H1 (cell line): ENCODE measurements around the gene BRD7. TPM values are rescaled to one million over a fixed set of nuclear protein-coding genes. Genes with fewer than 3 reads are reported as not detected.

Source experiments
- CTCF ChIA-PET: fragments of 300-600 bp; sonication (Branson Sonifier 250); formaldehyde crosslinking; loops from one replicate; lab custom pipeline; 2021; ENCODE audit not compliant: partially characterized antibody; lab: Charles Lee
- POLR2A ChIA-PET: fragments of 300-600 bp; sonication (Branson Sonifier 250); formaldehyde crosslinking; loops from one replicate; lab custom pipeline; 2021; ENCODE audit warnings: inconsistent platforms; ENCODE audit not compliant: partially characterized antibody; lab: Charles Lee
- DNase-seq, 2 experiments: peaks; one replicate each; pipeline versions ENCODE4 v3.0.0 to v3.0.0-alpha.2; 2010 to 2022; ENCODE audit warnings: low spot score in 2 of 2, low read depth in 1 of 2, mixed read lengths in 1 of 2
- FAIRE-seq: peaks from 2 replicates; lab custom pipeline; 2011; peaks lifted over from hg19 to GRCh38; lab: Jason Lieb, UNC
- H2AFZ ChIP-seq: 2 replicates; pipeline ENCODE4 v1.8.1; 2012; ENCODE audit warnings: low read length, inconsistent platforms
- H2AK5ac ChIP-seq: 2 replicates; pipeline ENCODE4 v1.6.1; 2013; ENCODE audit warnings: low read depth, low read length
- H2BK120ac ChIP-seq: replicated peaks from 2 replicates; pipeline ENCODE3; 2013; ENCODE audit warnings: low read depth, low read length, inconsistent platforms
- H2BK12ac ChIP-seq: 2 replicates; pipeline ENCODE4 v1.6.1; 2013; ENCODE audit warnings: low read depth, low read length
- H2BK15ac ChIP-seq: 2 replicates; pipeline ENCODE4 v1.6.1; 2013; ENCODE audit warnings: low read length
- H2BK20ac ChIP-seq: 2 replicates; pipeline ENCODE4 v1.6.1; 2013; ENCODE audit warnings: low read length
- H2BK5ac ChIP-seq: 2 replicates; pipeline ENCODE4 v1.6.1; 2013; ENCODE audit warnings: low read depth, low read length
- H3K14ac ChIP-seq: 2 replicates; pipeline ENCODE4 v1.6.1; 2013; ENCODE audit warnings: inconsistent platforms; ENCODE audit not compliant: insufficient read length
- H3K18ac ChIP-seq: 2 replicates; pipeline ENCODE4 v1.6.1; 2013; ENCODE audit warnings: low read length; ENCODE audit errors: extremely low read depth
- H3K23ac ChIP-seq: 2 replicates; pipeline ENCODE4 v1.6.1; 2013; ENCODE audit warnings: inconsistent platforms; ENCODE audit not compliant: insufficient read length
- H3K23me2 ChIP-seq: 2 replicates; pipeline ENCODE4 v1.6.1; 2013; ENCODE audit warnings: low read depth, low read length
- H3K27ac ChIP-seq: 2 replicates; pipeline ENCODE4 v1.6.1; 2011; ENCODE audit warnings: low read depth, low read length, inconsistent platforms
- H3K27me3 ChIP-seq, 4 experiments: replicated peaks in 1 of 4; 1 replicate in 1 of 4; 2 replicates in 3 of 4; pipeline versions ENCODE4 v1.6.1 to v1.8.1; 2011 to 2013; ENCODE audit warnings: low read length in 3 of 4, mild to moderate bottlenecking in 3 of 4, inconsistent platforms in 2 of 4, mixed read lengths in 2 of 4, moderate library complexity in 1 of 4; ENCODE audit not compliant: control insufficient read depth in 3 of 4, insufficient read depth in 3 of 4; ENCODE audit errors: extremely low read depth in 1 of 4
- H3K36me3 ChIP-seq, 4 experiments: 2 replicates each; pipeline versions ENCODE4 v1.6.1 to v1.8.1; 2011 to 2013; ENCODE audit warnings: mild to moderate bottlenecking in 4 of 4, low read length in 3 of 4, moderate library complexity in 2 of 4, control low read depth in 1 of 4, inconsistent platforms in 1 of 4; ENCODE audit not compliant: insufficient read depth in 4 of 4, control insufficient read depth in 2 of 4
- H3K4ac ChIP-seq: replicated peaks from 2 replicates; pipeline ENCODE3; 2013; ENCODE audit warnings: low read length, low read depth, mixed read lengths, inconsistent platforms; ENCODE audit not compliant: insufficient read length
- H3K4me1 ChIP-seq, 4 experiments: replicated peaks in 1 of 4; 1 replicate in 1 of 4; 2 replicates in 3 of 4; pipeline versions ENCODE4 v1.6.1 to v1.8.1; 2011 to 2013; ENCODE audit warnings: low read length in 3 of 4, inconsistent platforms in 2 of 4, mixed read lengths in 1 of 4; ENCODE audit not compliant: insufficient read depth in 4 of 4, control insufficient read depth in 3 of 4
- H3K4me2 ChIP-seq, 2 experiments: 2 replicates each; pipeline versions ENCODE4 v1.6.1 to v1.8.1; 2011 to 2013; ENCODE audit warnings: low read depth in 2 of 2, low read length in 2 of 2, control low read depth in 1 of 2, inconsistent platforms in 1 of 2, mild to moderate bottlenecking in 1 of 2; ENCODE audit not compliant: insufficient read depth in 1 of 2
- H3K4me3 ChIP-seq, 4 experiments: fragments of 200-600, 300-600 bp in 1 of 4; sonication (generic), shearing (Covaris generic), sonication (Bioruptor Twin) in 1 of 4; 2 replicates each; pipeline versions ENCODE4 v1.5.1 to v1.8.1; 2011 to 2016; ENCODE audit warnings: low read length in 4 of 4, low read depth in 3 of 4, control low read depth in 2 of 4, inconsistent platforms in 2 of 4, mild to moderate bottlenecking in 2 of 4, mixed read lengths in 1 of 4, moderate library complexity in 1 of 4; ENCODE audit not compliant: insufficient read depth in 2 of 4; ENCODE audit errors: extremely low read depth in 1 of 4
- H3K56ac ChIP-seq: replicated peaks from 2 replicates; pipeline ENCODE3; 2013; ENCODE audit warnings: low read depth, mild to moderate bottlenecking, mixed read lengths, low read length, inconsistent platforms; ENCODE audit not compliant: insufficient read length
- H3K79me1 ChIP-seq: 2 replicates; pipeline ENCODE4 v1.6.1; 2013; ENCODE audit warnings: low read depth, low read length, control low read depth
- H3K79me2 ChIP-seq, 2 experiments: 2 replicates each; pipeline versions ENCODE4 v1.6.1 to v1.8.1; 2012 to 2013; ENCODE audit warnings: low read length in 2 of 2, mild to moderate bottlenecking in 2 of 2, inconsistent platforms in 1 of 2; ENCODE audit not compliant: insufficient read depth in 2 of 2, control insufficient read depth in 1 of 2
- H3K9ac ChIP-seq, 4 experiments: replicated peaks in 1 of 4; 1 replicate in 1 of 4; 2 replicates in 3 of 4; pipeline versions ENCODE4 v1.6.1 to v1.8.1; 2011 to 2013; ENCODE audit warnings: low read depth in 3 of 4, low read length in 3 of 4, control low read depth in 2 of 4, mild to moderate bottlenecking in 2 of 4, moderate library complexity in 2 of 4, inconsistent platforms in 1 of 4; ENCODE audit errors: extremely low read depth in 1 of 4
- H3K9me3 ChIP-seq, 2 experiments: 2 replicates each; pipeline versions ENCODE4 v1.6.1 to v1.8.1; 2012 to 2013; ENCODE audit warnings: mild to moderate bottlenecking in 2 of 2, moderate library complexity in 2 of 2, control low read depth in 1 of 2, inconsistent platforms in 1 of 2, low read depth in 1 of 2, low read length in 1 of 2, mixed read lengths in 1 of 2; ENCODE audit not compliant: insufficient read depth in 2 of 2
- H4K20me1 ChIP-seq, 2 experiments: replicated peaks in 1 of 2; 2 replicates each; pipeline versions ENCODE3 to v1.8.1; 2011 to 2013; ENCODE audit warnings: inconsistent platforms in 2 of 2, low read length in 2 of 2, mild to moderate bottlenecking in 1 of 2; ENCODE audit not compliant: insufficient read depth in 2 of 2, control insufficient read depth in 1 of 2
- H4K5ac ChIP-seq: 2 replicates; pipeline ENCODE4 v1.6.1; 2013; ENCODE audit warnings: low read length, low read depth, mixed read lengths, inconsistent platforms; ENCODE audit not compliant: insufficient read length
- H4K8ac ChIP-seq: 2 replicates; pipeline ENCODE4 v1.8.0; 2013; ENCODE audit warnings: mild to moderate bottlenecking, moderate library complexity, low read length, inconsistent platforms; ENCODE audit not compliant: insufficient read depth; ENCODE audit errors: extremely low read depth
- H4K91ac ChIP-seq: replicated peaks from 2 replicates; pipeline ENCODE3; 2013; ENCODE audit warnings: low read length, mixed read lengths, inconsistent platforms; ENCODE audit not compliant: insufficient read length
- BCL11A ChIP-seq, 2 experiments: IDR thresholded peaks; one replicate each; pipeline ENCODE4 v1.6.1; 2011; ENCODE audit warnings: low read depth in 2 of 2, low read length in 2 of 2, mild to moderate bottlenecking in 2 of 2
- CREB1 ChIP-seq: IDR thresholded peaks from 2 replicates; pipeline ENCODE4 v1.6.1; 2012; ENCODE audit warnings: inconsistent platforms
- GABPA ChIP-seq: IDR thresholded peaks from 2 replicates; pipeline ENCODE4 v1.6.1; 2011; ENCODE audit warnings: mild to moderate bottlenecking, low read length, moderate library complexity, borderline replicate concordance; ENCODE audit not compliant: insufficient read depth
- KDM1A ChIP-seq: fragments of 200-600, 300-600 bp; sonication (generic); IDR thresholded peaks from 2 replicates; pipeline ENCODE4 v1.7.1; 2016; ENCODE audit warnings: mild to moderate bottlenecking, low read length, borderline replicate concordance
- MAFK ChIP-seq: IDR thresholded peaks from 2 replicates; pipeline ENCODE4 v1.6.1; 2012; ENCODE audit warnings: low read depth, mild to moderate bottlenecking, improper control_type of control experiment, low read length
- POU5F1 ChIP-seq: IDR thresholded peaks from 2 replicates; pipeline ENCODE4 v1.6.1; 2011; ENCODE audit warnings: low read depth, mild to moderate bottlenecking, low read length, moderate library complexity
- RAD21 ChIP-seq, 2 experiments: IDR thresholded peaks in 1 of 2; conservative IDR thresholded peaks in 1 of 2; 2 replicates each; pipeline ENCODE4 v1.6.1; 2011; ENCODE audit warnings: low read depth in 2 of 2, low read length in 2 of 2, improper control_type of control experiment in 1 of 2, inconsistent platforms in 1 of 2, mild to moderate bottlenecking in 1 of 2, moderate library complexity in 1 of 2
- RFX5 ChIP-seq: IDR thresholded peaks from 2 replicates; pipeline ENCODE4 v1.6.1; 2011; ENCODE audit warnings: low read depth, low read length, improper control_type of control experiment, borderline replicate concordance
- SP4 ChIP-seq: IDR thresholded peaks from 2 replicates; pipeline ENCODE4 v1.6.1; 2012; ENCODE audit warnings: low read length, inconsistent platforms
- SUZ12 ChIP-seq: fragments of 200-600 bp; sonication (generic); IDR thresholded peaks from 2 replicates; pipeline ENCODE4 v1.6.1; 2012; ENCODE audit warnings: mild to moderate bottlenecking, inconsistent platforms, low read length, moderate library complexity, mixed read lengths
- TAF1 ChIP-seq: IDR thresholded peaks from 2 replicates; pipeline ENCODE4 v1.6.1; 2011; ENCODE audit warnings: mild to moderate bottlenecking, low read depth, low read length
- TEAD4 ChIP-seq: IDR thresholded peaks from 2 replicates; pipeline ENCODE4 v1.6.1; 2012; ENCODE audit warnings: low read depth, low read length, inconsistent platforms, mixed read lengths
- WGBS, 2 experiments: shearing (Covaris generic) in 1 of 2; methylation state at CpG; one replicate each; pipeline versions ENCODE4 v1.1.6 to v1.1.7; 2013 to 2015; ENCODE audit warnings: low lambda C conversion rate in 2 of 2, mixed read lengths in 2 of 2, inconsistent platforms in 1 of 2, low coverage in 1 of 2, missing lambda C conversion rate in 1 of 2; ENCODE audit not compliant: insufficient replicate concordance in 2 of 2, insufficient coverage in 1 of 2, insufficient read length in 1 of 2; ENCODE audit errors: extremely low coverage in 1 of 2, missing lambda C conversion rate in 1 of 2; 5-methylcytosine and 5-hydroxymethylcytosine counted together
- polyA plus RNA-seq, 7 experiments: library from polyadenylated mRNA; depleted of rRNA in 3 of 7; stranded (reverse) in 5 of 7; unstranded in 2 of 7; fragments of >200 nt in 5 of 7; fragments of 200-250 nt in 2 of 7; gene quantifications; 1 replicate in 5 of 7; 2 replicates in 1 of 7; 4 replicates in 1 of 7; pipeline versions ENCODE4 v1.2.1 to v1.2.3, GENCODE V29; 2011 to 2013; ENCODE audit warnings: missing spikeins in 2 of 7, mixed read lengths in 2 of 7
- total RNA-seq: library from RNA; stranded (reverse); fragmentation: NEBNext Ultra II Directional; extraction: Animal tissue kit (Norgen Biotek cat#: 25700); gene quantifications from 2 replicates; pipeline ENCODE4 v1.2.1, GENCODE V29; 2021
- TF ChIP-seq, protein P1 (sequence below): IDR thresholded peaks from 2 replicates; pipeline ENCODE4 v1.6.1; 2012; ENCODE audit warnings: low read length, inconsistent platforms

The BRD7 gene
- total and polyA plus RNA-seq, 2 of the 8 experiments (the other 6 are each of a cell fraction or from before 2014, with no cell fraction given) = 42.5 to 120 TPM

DNA sequence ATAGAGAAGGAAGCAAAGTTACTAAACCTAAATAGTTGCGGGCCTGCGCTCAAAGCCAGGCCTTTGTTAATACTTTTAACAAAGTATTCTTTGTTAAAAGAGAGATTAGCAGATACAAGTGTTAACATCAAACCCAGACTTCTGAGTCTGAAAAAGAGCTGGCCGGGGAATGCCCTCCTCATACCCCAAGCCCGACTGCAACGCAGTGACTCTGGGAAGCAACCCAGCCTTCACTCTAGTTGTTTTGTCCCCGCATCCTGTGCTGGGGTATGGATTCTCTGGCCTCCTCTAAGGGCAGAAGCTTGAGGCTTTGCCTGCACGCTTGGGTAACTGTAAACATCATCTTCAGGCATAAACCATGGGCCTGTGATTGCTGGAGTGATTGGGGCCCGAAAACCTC is 54.1 kb downstream of the BRD7 start:
- POLR2A ChIA-PET = interaction anchor here (1.0 kb wide), 1 partner anchor 12 kb away, joined by 3 read pairs; no protein-coding TSS in a partner anchor
- Histone ChIP-seq H2BK5ac (no peak overlapping the region), H3K14ac (no peak overlapping the region), H2AFZ (no peak overlapping the region), H3K4ac (no peak overlapping the region), H2BK20ac (no peak overlapping the region), H3K4me1 (no peaks in the 10 kb centered on the region; a peak in 1 of 7 replicates), H3K27me3 (no peaks in the 10 kb centered on the region), H3K56ac (no peak overlapping the region), H3K27ac (no peak overlapping the region), H4K91ac (no peak overlapping the region), H3K18ac (no peak overlapping the region), H4K5ac (no peak overlapping the region), H2BK120ac (no peak overlapping the region), H3K79me1 (no peaks in the 10 kb centered on the region; the same call in 1 of the 2 replicates), H3K36me3 (peaks cover 7 to 58% (median 24%) of the 10 kb centered on the region in 4 experiments; a peak in 7 of 8 replicates), H3K23ac (no peak overlapping the region), H3K79me2 (no peaks in the 10 kb centered on the region), H2BK12ac (no peak overlapping the region), H3K9ac (no peak overlapping the region), H3K4me2 (no peak overlapping the region), H3K4me3 (no peak overlapping the region), H3K23me2 (no peaks in the 10 kb centered on the region), H3K9me3 (no peaks in the 10 kb centered on the region), H2BK15ac (no peak overlapping the region), H4K20me1 (peaks cover 3 to 4% of the 10 kb centered on the region in 2 experiments), H4K8ac (no peak overlapping the region), H2AK5ac (no peak overlapping the region)
- FAIRE-seq (no peak), DNase-seq (no peak)
- CTCF ChIA-PET = interaction anchor here (1.1 to 5.7 kb wide), 4 partner anchors 10 to 356 kb away, joined by 3 to 38 read pairs (median 5); no protein-coding TSS in a partner anchor
- 93% methylated on average over 8 of the region's 8 CpGs; no CpG with 5 or more reads in 1 of the 2 experiments for WGBS, 2 experiments
- TF ChIP-seq SP4 = no peak
- no peak for TF ChIP-seq BCL11A (IDR thresholded peaks at IDR 0.05; ENCODE audit: low read depth in 2 of 2, low read length in 2 of 2)
- TF ChIP-seq CREB1 = no peak
- TF ChIP-seq TAF1 = no peak
- TF ChIP-seq TEAD4 = no peak
- TF ChIP-seq MAFK = no peak
- no peak for TF ChIP-seq GABPA
- TF ChIP-seq SUZ12 = no peak
- no peak for TF ChIP-seq RFX5
- TF ChIP-seq KDM1A = no peak
- TF ChIP-seq, protein P1, sequence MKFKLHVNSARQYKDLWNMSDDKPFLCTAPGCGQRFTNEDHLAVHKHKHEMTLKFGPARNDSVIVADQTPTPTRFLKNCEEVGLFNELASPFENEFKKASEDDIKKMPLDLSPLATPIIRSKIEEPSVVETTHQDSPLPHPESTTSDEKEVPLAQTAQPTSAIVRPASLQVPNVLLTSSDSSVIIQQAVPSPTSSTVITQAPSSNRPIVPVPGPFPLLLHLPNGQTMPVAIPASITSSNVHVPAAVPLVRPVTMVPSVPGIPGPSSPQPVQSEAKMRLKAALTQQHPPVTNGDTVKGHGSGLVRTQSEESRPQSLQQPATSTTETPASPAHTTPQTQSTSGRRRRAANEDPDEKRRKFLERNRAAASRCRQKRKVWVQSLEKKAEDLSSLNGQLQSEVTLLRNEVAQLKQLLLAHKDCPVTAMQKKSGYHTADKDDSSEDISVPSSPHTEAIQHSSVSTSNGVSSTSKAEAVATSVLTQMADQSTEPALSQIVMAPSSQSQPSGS = no peak
- TF ChIP-seq POU5F1 = no peak
- TF ChIP-seq RAD21 (IDR thresholded peaks at IDR 0.05 in 1 of 2, conservative IDR thresholded peaks at IDR 0.05 in 1 of 2; ENCODE audit: low read depth in 2 of 2, low read length in 2 of 2) = no peak
